Liver (tissue), 3 donors: ENCODE results near the gene FAM89B.
A peak's percentile ranks its signal among the peaks of the same experiment; 100 is the strongest.

Experiments
- ATF3 ChIP-seq: IDR thresholded peaks from 2 replicates; pipeline ENCODE4 v1.6.1; 2016; ENCODE audit warnings: antibody characterized with exemption
- CTCF ChIP-seq: fragments of 150-350 bp; IDR thresholded peaks from 2 replicates; pipeline ENCODE4 v1.5.1; 2017; ENCODE audit warnings: improper control_type of control experiment, low read depth, low read length; ENCODE audit not compliant: missing input control
- EGR1 ChIP-seq, 2 donors: IDR thresholded peaks; 2 replicates each; pipeline ENCODE4 v1.6.1; 2016 to 2018; ENCODE audit warnings: antibody characterized with exemption in 2 of 2, low read depth in 2 of 2
- FOXA2 ChIP-seq: IDR thresholded peaks from 2 replicates; pipeline ENCODE4 v1.6.1; 2016; ENCODE audit warnings: antibody characterized with exemption
- GABPA ChIP-seq, 2 donors: IDR thresholded peaks in 1 of 2; conservative IDR thresholded peaks in 1 of 2; 2 replicates each; pipeline ENCODE4 v1.6.1; 2016; ENCODE audit warnings: antibody characterized with exemption in 2 of 2, mild to moderate bottlenecking in 1 of 2, moderate library complexity in 1 of 2
- JUND ChIP-seq, 2 donors: IDR thresholded peaks; 2 replicates each; pipeline ENCODE4 v1.6.1; 2016; ENCODE audit warnings: antibody characterized with exemption in 2 of 2
- MAX ChIP-seq: IDR thresholded peaks from 2 replicates; pipeline ENCODE4 v1.6.1; 2016; ENCODE audit warnings: antibody characterized with exemption
- RAD21 ChIP-seq, 2 donors: IDR thresholded peaks; 2 replicates each; pipeline ENCODE4 v1.6.1; 2016; ENCODE audit warnings: antibody characterized with exemption in 2 of 2, mild to moderate bottlenecking in 2 of 2
- RXRA ChIP-seq, 2 donors: IDR thresholded peaks; 2 replicates each; pipeline ENCODE4 v1.6.1; 2017 to 2018; ENCODE audit warnings: antibody characterized with exemption in 2 of 2, mild to moderate bottlenecking in 1 of 2
- TAF1 ChIP-seq: conservative IDR thresholded peaks from 2 replicates; pipeline ENCODE4 v1.6.1; 2016; ENCODE audit warnings: antibody characterized with exemption, mild to moderate bottlenecking
- TF ChIP-seq, protein P1 (sequence below): IDR thresholded peaks from 2 replicates; pipeline ENCODE4 v1.6.1; 2016; ENCODE audit warnings: antibody characterized with exemption, mild to moderate bottlenecking
- donor health status: healthy.
- donor health status: healthy.

DNA sequence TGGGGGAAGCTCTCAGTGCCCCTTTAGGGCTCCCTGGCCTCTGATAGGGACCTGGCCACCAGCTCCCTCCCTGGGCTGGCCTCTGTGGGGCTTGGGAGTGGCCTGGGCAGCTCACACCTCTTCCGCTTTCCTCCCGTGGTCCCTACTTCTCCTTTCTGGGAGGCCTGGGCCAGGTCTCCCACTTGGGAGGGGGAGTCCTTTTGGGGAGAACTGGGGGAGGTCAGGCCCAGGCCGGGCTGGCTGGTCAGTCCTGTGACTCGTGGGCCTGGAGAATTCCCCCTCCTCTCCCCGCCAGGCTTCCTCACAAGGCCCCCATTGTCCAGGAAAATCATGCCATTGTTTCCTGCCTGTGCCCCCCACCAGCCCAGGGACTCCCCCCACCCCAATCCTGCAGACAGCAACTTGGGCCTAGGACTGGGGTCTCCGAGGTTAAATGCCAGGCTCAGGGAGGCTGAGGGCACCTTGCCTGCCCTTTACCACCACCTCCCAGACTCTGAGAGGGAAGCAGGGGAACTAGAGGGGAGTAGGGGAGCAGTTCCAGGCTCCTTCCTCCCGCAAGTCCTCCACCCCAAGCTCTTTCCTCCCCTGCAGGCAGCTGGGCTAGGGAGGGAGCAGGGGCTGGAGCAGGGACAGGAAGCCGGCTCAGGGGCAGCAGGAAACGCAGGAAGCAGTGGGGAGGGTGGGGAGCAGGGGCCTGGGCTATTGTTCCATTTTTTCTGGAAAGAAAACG is 38.9 kb downstream of the FAM89B start:
- no peak for TF ChIP-seq CTCF
- no peak for TF ChIP-seq JUND (IDR thresholded peaks at IDR 0.05)
- no peak for TF ChIP-seq RXRA (IDR thresholded peaks at IDR 0.05)
- TF ChIP-seq, protein P1, sequence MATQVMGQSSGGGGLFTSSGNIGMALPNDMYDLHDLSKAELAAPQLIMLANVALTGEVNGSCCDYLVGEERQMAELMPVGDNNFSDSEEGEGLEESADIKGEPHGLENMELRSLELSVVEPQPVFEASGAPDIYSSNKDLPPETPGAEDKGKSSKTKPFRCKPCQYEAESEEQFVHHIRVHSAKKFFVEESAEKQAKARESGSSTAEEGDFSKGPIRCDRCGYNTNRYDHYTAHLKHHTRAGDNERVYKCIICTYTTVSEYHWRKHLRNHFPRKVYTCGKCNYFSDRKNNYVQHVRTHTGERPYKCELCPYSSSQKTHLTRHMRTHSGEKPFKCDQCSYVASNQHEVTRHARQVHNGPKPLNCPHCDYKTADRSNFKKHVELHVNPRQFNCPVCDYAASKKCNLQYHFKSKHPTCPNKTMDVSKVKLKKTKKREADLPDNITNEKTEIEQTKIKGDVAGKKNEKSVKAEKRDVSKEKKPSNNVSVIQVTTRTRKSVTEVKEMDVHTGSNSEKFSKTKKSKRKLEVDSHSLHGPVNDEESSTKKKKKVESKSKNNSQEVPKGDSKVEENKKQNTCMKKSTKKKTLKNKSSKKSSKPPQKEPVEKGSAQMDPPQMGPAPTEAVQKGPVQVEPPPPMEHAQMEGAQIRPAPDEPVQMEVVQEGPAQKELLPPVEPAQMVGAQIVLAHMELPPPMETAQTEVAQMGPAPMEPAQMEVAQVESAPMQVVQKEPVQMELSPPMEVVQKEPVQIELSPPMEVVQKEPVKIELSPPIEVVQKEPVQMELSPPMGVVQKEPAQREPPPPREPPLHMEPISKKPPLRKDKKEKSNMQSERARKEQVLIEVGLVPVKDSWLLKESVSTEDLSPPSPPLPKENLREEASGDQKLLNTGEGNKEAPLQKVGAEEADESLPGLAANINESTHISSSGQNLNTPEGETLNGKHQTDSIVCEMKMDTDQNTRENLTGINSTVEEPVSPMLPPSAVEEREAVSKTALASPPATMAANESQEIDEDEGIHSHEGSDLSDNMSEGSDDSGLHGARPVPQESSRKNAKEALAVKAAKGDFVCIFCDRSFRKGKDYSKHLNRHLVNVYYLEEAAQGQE: no peak
- peak in 1 of 2 donors; percentile 14 for TF ChIP-seq EGR1 (IDR thresholded peaks at IDR 0.05; ENCODE audit: low read depth in 2 of 2)
- TF ChIP-seq GABPA (IDR thresholded peaks at IDR 0.05 in 1 of 2, conservative IDR thresholded peaks at IDR 0.05 in 1 of 2): peak; percentile 10 to 24
- no peak for TF ChIP-seq MAX
- no peak for TF ChIP-seq TAF1
- TF ChIP-seq RAD21 (IDR thresholded peaks at IDR 0.05): no peak
- TF ChIP-seq FOXA2: no peak
- TF ChIP-seq ATF3: no peak
